Measurements from ENCODE around the gene RPL7L1.
A peak's percentile ranks its signal among the peaks of the same experiment; 100 is the strongest.
"Not testable (repeated sequence)": the region's sequence is repeated elsewhere in the genome, so short reads cannot be mapped to it uniquely, and the experiment has no call there.

RPL7L1 gene

DNA sequence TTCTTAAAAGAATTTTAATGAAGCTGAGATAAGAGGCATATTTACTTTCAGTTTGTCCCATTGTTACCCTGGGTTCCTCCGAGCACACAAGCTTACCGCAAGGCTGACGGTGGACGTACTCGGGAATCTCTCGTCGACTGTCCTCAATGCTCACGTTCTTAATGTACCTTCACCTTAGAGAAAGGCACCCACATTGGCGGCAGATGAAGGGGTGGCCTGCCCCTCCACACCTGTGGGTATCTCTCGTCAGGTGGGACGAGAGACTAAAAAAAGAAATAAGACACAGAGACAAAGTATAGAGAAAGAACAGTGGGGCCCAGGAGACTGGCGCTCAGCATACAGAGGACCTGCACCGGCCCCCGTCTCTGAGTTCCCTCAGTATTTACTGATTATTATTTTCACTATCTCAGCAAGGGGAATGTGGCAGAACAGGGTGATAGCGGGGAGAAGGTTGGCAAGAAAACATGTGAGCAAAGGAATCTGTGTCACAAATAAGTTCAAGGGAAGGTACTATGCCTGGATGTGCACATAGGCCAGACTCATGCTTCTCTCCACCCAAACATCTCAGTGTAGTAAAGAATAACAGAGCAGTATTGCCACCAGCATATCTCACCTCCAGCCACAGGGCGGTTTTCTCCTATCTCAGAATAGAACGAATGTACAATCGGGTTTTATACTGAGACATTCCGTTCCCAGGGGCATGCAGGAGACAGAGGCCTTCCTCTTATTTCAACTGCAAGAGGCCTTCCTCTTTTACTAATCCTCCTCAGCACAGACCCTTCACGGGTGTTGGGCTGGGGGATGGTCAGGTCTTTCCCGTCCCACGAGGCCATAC, 23.2 kb downstream of the RPL7L1 start:
- ATAC-seq (ENCODE audit: low read depth); H3K27ac Mint-ChIP-seq; DNase-seq (ENCODE audit: low spot score in 2 of 2); H3K27me3 Mint-ChIP-seq; H3K9me3 Mint-ChIP-seq; H3K36me3 Mint-ChIP-seq; H3K4me3 Mint-ChIP-seq; H3K4me1 Mint-ChIP-seq: not testable (repeated sequence)

- Mint-ChIP-seq H3K9me3 (no peaks in the 10 kb centered on the region), H3K36me3 (no peaks in the 10 kb centered on the region), H3K4me1 (peaks cover 8% of the 10 kb centered on the region), H3K4me3 (no peak overlapping the region), H3K27me3 (no peaks in the 10 kb centered on the region), H3K27ac (no peak overlapping the region)
- DNase-seq (ENCODE audit: low spot score in 2 of 2) = no peak
- ATAC-seq (ENCODE audit: low read depth) = no peak
Measured at GRCh38 chr6:42904467-42904866, 25.1 kb downstream of the RPL7L1 start.

- H3K4me1 Mint-ChIP-seq = peaks cover 4% of the 10 kb centered on the region
- H3K4me3 Mint-ChIP-seq = no peak overlapping the region
- H3K9me3 Mint-ChIP-seq = no peaks in the 10 kb centered on the region
- H3K36me3 Mint-ChIP-seq = no peaks in the 10 kb centered on the region
- H3K27me3 Mint-ChIP-seq = peaks cover 6% of the 10 kb centered on the region
- H3K27ac Mint-ChIP-seq = no peak overlapping the region
- ATAC-seq (ENCODE audit: low read depth) (no peak), DNase-seq (ENCODE audit: low spot score in 2 of 2) (no peak)
Measured at GRCh38 chr6:42907336-42907735, 27.9 kb downstream of the RPL7L1 start.

DNA sequence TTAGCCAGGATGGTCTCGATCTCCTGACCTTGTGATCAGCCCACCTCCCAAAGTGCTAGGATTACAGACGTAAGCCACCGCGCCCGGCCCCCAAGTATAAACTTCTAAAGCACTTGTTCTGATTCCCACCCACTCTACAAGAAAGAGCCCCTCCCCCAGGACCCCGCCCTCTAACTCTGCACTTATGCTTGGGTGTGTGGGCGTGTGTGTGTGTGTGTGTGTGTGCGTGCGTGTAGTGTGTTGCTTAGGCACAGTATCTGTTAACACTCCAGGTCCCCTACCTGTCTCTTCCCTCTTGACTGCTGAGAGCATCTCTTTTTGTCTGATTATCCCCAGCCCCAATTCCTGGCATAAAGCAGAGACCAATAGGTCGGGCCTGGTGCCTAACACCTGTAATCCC, 30.4 kb downstream of the RPL7L1 start:
- ATAC-seq (ENCODE audit: low read depth) (no peak), DNase-seq (ENCODE audit: low spot score in 2 of 2) (no peak)
- Mint-ChIP-seq H3K27me3 (peaks cover 8% of the 10 kb centered on the region), H3K9me3 (no peaks in the 10 kb centered on the region), H3K36me3 (no peaks in the 10 kb centered on the region), H3K4me3 (no peak overlapping the region), H3K27ac (no peak overlapping the region), H3K4me1 (peaks cover 4% of the 10 kb centered on the region)

- H3K4me3 Mint-ChIP-seq = peak overlapping the region; percentile 17
- H3K27ac Mint-ChIP-seq = no peak overlapping the region
- ATAC-seq (ENCODE audit: low read depth) = no peak
- H3K9me3 Mint-ChIP-seq = no peaks in the 10 kb centered on the region
- DNase-seq (ENCODE audit: low spot score in 2 of 2) = no peak
- peaks cover 8% of the 10 kb centered on the region for H3K4me1 Mint-ChIP-seq
- peaks cover 8% of the 10 kb centered on the region for H3K27me3 Mint-ChIP-seq
- H3K36me3 Mint-ChIP-seq = no peaks in the 10 kb centered on the region
Measured at GRCh38 chr6:42911171-42912021, 32.0 kb downstream of the RPL7L1 start.

DNA sequence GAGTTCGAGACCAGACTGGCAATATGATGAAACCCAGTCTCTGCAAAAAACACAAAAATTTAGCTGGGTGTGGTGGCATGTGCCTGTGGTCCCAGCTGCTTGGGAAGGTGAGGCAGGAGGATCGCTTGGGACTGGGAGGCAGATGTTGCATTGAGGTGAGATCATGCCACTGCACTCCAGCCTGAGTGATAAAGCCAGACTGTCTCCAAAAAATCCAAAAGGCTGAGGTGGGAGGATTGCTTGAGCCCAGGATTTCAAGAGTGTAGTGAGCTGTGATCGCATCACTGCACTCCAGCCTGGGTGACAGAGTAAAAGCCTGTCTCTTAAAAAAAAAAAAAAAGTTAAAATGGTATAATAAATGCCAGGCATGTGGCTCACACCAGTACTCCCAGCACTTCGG, 35.1 kb downstream of the RPL7L1 start:
- Mint-ChIP-seq H3K4me3 (no peak overlapping the region), H3K4me1 (peaks cover 8% of the 10 kb centered on the region), H3K27ac (no peak overlapping the region), H3K9me3 (no peaks in the 10 kb centered on the region), H3K36me3 (no peaks in the 10 kb centered on the region), H3K27me3 (peaks cover 8% of the 10 kb centered on the region)
- no peak for ATAC-seq (ENCODE audit: low read depth)
- DNase-seq (ENCODE audit: low spot score in 2 of 2) = no peak

DNA sequence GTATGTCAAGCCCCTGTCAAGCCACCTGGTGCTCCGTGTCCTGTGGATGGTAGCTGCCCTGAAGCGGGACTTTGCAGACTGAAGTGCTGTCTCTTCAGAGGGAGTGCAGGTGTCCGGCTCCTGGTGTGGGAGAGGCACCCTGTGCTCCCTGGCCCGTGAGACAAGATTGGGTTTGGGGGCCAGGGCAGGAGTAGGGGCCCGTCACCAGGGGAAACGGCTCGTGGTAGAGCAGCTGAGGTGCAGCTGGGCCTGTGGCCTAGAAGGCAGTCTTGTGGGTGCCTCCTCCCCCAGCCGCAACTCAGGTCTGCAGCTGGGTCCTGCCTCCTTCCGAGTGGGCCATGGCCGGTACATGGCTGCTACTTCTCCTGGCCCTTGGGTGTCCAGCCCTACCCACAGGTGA, 36.3 kb downstream of the RPL7L1 start, which contains the start of gene PTCRA:
TSS of gene PTCRA (plus strand) at position 322 of the 400 bp plus-strand sequence. CDS start at position 339, 17 bp downstream.
- ATAC-seq (ENCODE audit: low read depth) (peak; percentile 46), DNase-seq (ENCODE audit: low spot score in 2 of 2) (no peak)
- no peaks in the 10 kb centered on the region for H3K9me3 Mint-ChIP-seq
- H3K27me3 Mint-ChIP-seq = peaks cover 8% of the 10 kb centered on the region
- H3K36me3 Mint-ChIP-seq = no peaks in the 10 kb centered on the region
- peaks cover 8% of the 10 kb centered on the region for H3K4me1 Mint-ChIP-seq
- H3K4me3 Mint-ChIP-seq = no peak within 1 kb of the TSS
- peak within 1 kb of the TSS; percentile 53 for H3K27ac Mint-ChIP-seq

GRCh38 chr6:42916288-42916687, 36.9 kb downstream of the RPL7L1 start:
- ATAC-seq (ENCODE audit: low read depth) (no peak), DNase-seq (ENCODE audit: low spot score in 2 of 2) (no peak)
- peak overlapping the region; percentile 53 for H3K27ac Mint-ChIP-seq
- H3K36me3 Mint-ChIP-seq = no peaks in the 10 kb centered on the region
- peaks cover 3% of the 10 kb centered on the region for H3K27me3 Mint-ChIP-seq
- H3K9me3 Mint-ChIP-seq = no peaks in the 10 kb centered on the region
- peaks cover 6% of the 10 kb centered on the region for H3K4me1 Mint-ChIP-seq
- H3K4me3 Mint-ChIP-seq = no peak overlapping the region

DNA sequence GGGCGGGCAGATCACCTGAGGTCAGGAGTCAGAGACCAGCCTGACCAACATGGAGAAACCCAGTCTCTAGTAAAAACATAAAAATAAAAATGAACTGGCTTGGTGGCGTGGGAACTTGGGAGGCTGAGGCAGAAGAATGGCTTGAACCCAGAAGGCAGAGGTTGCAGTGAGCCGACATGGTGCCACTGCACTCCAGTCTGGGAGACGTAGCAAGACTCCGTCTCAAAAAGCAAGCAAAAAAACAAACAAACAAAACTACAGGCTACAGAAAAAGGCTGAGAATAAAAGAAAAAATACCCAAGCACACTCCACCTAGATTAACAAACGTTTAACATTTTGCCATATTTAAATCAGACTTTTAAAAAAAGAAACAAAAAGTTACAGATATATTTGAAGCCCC, 42.4 kb downstream of the RPL7L1 start:
- DNase-seq (ENCODE audit: low spot score in 2 of 2) (no peak), ATAC-seq (ENCODE audit: low read depth) (no peak)
- Mint-ChIP-seq H3K36me3 (no peaks in the 10 kb centered on the region), H3K27ac (no peak overlapping the region), H3K9me3 (no peaks in the 10 kb centered on the region), H3K27me3 (no peaks in the 10 kb centered on the region), H3K4me1 (peaks cover 9% of the 10 kb centered on the region), H3K4me3 (no peak overlapping the region)

DNA sequence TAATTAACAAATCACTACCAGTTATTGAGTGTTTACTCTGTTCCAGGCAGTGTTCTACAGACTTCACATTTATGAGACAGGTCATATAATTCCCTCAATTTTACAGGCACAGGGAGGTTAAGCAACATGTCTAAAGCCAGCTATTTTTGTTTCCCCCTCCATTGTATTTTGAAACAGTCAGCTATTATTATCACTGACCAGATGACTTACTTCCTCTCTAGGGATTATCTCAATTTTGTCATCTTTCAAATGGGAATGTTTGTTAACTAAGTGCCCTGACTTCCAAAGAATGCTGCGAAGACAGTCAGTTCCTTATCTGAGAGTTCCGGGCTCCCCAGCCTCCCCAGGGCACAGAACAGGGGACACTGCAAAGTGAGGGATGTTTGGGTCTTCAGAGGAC, 44.2 kb downstream of the RPL7L1 start:
- peaks cover 12% of the 10 kb centered on the region for H3K4me1 Mint-ChIP-seq
- H3K9me3 Mint-ChIP-seq = no peaks in the 10 kb centered on the region
- no peak for DNase-seq (ENCODE audit: low spot score in 2 of 2)
- no peak for ATAC-seq (ENCODE audit: low read depth)
- no peaks in the 10 kb centered on the region for H3K27me3 Mint-ChIP-seq
- H3K27ac Mint-ChIP-seq = no peak overlapping the region
- H3K4me3 Mint-ChIP-seq = no peak overlapping the region
- peaks cover 2% of the 10 kb centered on the region for H3K36me3 Mint-ChIP-seq

DNA sequence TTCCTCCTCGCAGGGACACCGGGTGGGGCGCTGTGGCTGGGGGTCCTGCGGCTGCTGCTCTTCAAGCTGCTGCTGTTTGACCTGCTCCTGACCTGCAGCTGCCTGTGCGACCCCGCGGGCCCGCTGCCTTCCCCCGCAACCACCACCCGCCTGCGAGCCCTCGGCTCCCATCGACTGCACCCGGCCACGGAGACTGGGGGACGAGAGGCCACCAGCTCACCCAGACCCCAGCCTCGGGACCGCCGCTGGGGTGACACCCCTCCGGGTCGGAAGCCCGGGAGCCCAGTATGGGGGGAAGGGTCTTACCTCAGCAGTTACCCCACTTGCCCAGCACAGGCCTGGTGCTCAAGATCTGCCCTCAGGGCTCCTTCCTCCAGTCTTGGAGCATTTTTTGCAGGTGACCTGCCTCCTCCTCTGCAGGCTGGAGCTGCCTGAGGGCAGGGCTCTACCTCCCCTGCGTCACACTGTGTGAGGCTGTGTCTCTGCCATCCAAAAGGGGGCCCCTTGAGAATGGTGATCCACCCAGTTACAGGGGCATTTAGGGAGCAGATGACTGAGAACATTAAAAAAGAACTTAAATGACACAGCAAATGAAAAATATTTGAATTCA, 45.9 kb downstream of the RPL7L1 start:
- DNase-seq (ENCODE audit: low spot score in 2 of 2) (no peak), ATAC-seq (ENCODE audit: low read depth) (no peak)
- Mint-ChIP-seq H3K27me3 (no peaks in the 10 kb centered on the region), H3K27ac (peak overlapping the region; percentile 31), H3K4me3 (no peak overlapping the region), H3K9me3 (no peaks in the 10 kb centered on the region), H3K4me1 (peaks cover 15% of the 10 kb centered on the region), H3K36me3 (peaks cover 4% of the 10 kb centered on the region)

DNA sequence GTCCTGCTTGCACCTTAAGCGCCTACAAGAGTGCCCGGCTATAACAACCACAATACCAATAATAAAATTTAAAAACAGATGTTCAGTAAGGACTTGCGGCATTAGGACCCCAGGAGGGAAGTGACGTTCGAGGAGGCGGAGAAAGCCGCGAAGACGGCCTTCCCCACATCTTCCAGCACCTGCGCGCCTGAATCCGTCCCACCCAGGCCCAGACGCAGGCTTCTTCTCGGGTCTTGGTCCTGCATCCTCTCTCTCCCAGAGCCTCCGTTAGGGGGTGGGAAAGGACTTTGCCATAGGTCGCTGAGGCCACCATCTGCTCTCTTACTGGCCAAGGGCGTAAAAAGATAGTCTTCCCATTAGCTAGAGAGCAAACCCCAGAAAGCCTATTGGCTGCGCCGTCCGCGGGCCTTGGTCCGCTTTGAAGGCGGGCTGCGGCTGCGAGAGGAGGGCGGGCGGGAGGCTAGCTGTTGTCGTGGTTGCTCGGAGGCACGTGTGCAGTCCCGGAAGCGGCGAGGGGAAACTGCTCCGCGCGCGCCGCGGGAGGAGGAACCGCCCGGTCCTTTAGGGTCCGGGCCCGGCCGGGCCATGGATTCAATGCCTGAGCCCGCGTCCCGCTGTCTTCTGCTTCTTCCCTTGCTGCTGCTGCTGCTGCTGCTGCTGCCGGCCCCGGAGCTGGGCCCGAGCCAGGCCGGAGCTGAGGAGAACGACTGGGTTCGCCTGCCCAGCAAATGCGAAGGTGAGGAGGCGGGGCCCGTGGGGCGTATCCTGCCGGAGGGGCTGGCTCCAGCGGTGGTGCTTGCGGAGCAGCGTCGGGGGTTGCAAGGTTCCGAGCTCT, 49.8 kb downstream of the RPL7L1 start, which contains the start of gene CNPY3:
TSS of gene CNPY3 (plus strand) at position 495 of the 835 bp plus-strand sequence. CDS start at position 586, 91 bp downstream.
- ATAC-seq (ENCODE audit: low read depth) (peak; percentile 75), DNase-seq (ENCODE audit: low spot score in 2 of 2) (peak; percentile 83 to 89)
- Mint-ChIP-seq H3K4me3 (peak within 1 kb of the TSS; percentile 95), H3K27ac (peak within 1 kb of the TSS; percentile 98), H3K27me3 (no peaks in the 10 kb centered on the region), H3K36me3 (peaks cover 17% of the 10 kb centered on the region), H3K9me3 (no peaks in the 10 kb centered on the region), H3K4me1 (peaks cover 35% of the 10 kb centered on the region)

- peaks cover 17% of the 10 kb centered on the region for H3K36me3 Mint-ChIP-seq
- no peaks in the 10 kb centered on the region for H3K9me3 Mint-ChIP-seq
- ATAC-seq (ENCODE audit: low read depth) (peak; percentile 64), DNase-seq (ENCODE audit: low spot score in 2 of 2) (peak; percentile 57 to 78)
- peaks cover 36% of the 10 kb centered on the region for H3K4me1 Mint-ChIP-seq
- no peaks in the 10 kb centered on the region for H3K27me3 Mint-ChIP-seq
- H3K4me3 Mint-ChIP-seq = peak overlapping the region; percentile 95
- peak overlapping the region; percentile 98 for H3K27ac Mint-ChIP-seq
Measured at GRCh38 chr6:42929821-42930360, 50.5 kb downstream of the RPL7L1 start.
